K562 (cell line): Measurements from ENCODE around the gene BIN1. TPM values are rescaled to one million over a fixed set of nuclear protein-coding genes. Genes with fewer than 3 reads are reported as not detected.

ENCODE experiments used
- BRCA1 ChIP-seq, 2 experiments: fragments of 450-650 bp in 1 of 2; sonication (generic) in 1 of 2; formaldehyde crosslinking in 1 of 2; IDR thresholded peaks; 2 replicates each; pipeline versions ENCODE4 v1.5.0 to v1.6.1; 2017 to 2020; ENCODE audit warnings: mild to moderate bottlenecking in 1 of 2, missing genetic modification reagents in 1 of 2
- CREB1 ChIP-seq, 2 experiments: sonication (generic) in 1 of 2; formaldehyde crosslinking in 1 of 2; IDR thresholded peaks; 2 replicates each; pipeline versions ENCODE4 v1.6.1 to v1.8.0; 2012 to 2022; ENCODE audit warnings: inconsistent platforms in 1 of 2, mild to moderate bottlenecking in 1 of 2, missing genetic modification reagents in 1 of 2, moderate library complexity in 1 of 2
- ETS1 ChIP-seq: conservative IDR thresholded peaks from 2 replicates; pipeline ENCODE4 v1.6.1; 2011; ENCODE audit warnings: low read depth, mild to moderate bottlenecking, low read length; ENCODE audit not compliant: control insufficient read depth
- ETV1 ChIP-seq: fragments of 450-650 bp; conservative IDR thresholded peaks from 2 replicates; pipeline ENCODE4 v1.6.1; 2016; ENCODE audit warnings: missing genetic modification characterization, control low read depth, low read depth, missing compliant biosample characterization
- HSF4 ChIP-seq: fragments of 250-450 bp; sonication (Bioruptor Pico); IDR thresholded peaks from 2 replicates; pipeline ENCODE4 v2.1.2; 2022; ENCODE audit warnings: mild to moderate bottlenecking, moderate library complexity, borderline replicate concordance
- KDM1A ChIP-seq, 2 experiments: fragments of 450-650 bp; IDR thresholded peaks; 2 replicates each; pipeline ENCODE4 v1.6.1; 2016; ENCODE audit warnings: mild to moderate bottlenecking in 2 of 2
- MLX ChIP-seq, 2 experiments: fragments of 450-650 bp in 1 of 2; sonication (generic) in 1 of 2; formaldehyde crosslinking; conservative IDR thresholded peaks; 2 replicates each; pipeline versions ENCODE4 v1.4.0 to v1.8.1; 2020 to 2022; ENCODE audit warnings: mild to moderate bottlenecking in 1 of 2, missing genetic modification reagents in 1 of 2
- NR2C2 ChIP-seq, 2 experiments: fragments of 200-800 bp in 1 of 2; sonication (Bioruptor generic) in 1 of 2; sonication (generic) in 1 of 2; formaldehyde crosslinking in 1 of 2; IDR thresholded peaks; 2 replicates each; pipeline versions ENCODE4 v1.6.1 to v1.8.0; 2016 to 2022; ENCODE audit warnings: mild to moderate bottlenecking in 1 of 2, missing compliant biosample characterization in 1 of 2, missing genetic modification characterization in 1 of 2, missing genetic modification reagents in 1 of 2
- PATZ1 ChIP-seq: fragments of 250-450 bp; sonication (Bioruptor Pico); IDR thresholded peaks from 2 replicates; pipeline ENCODE4 v1.5.0; 2020; ENCODE audit warnings: mild to moderate bottlenecking, borderline replicate concordance
- TRIM28 ChIP-seq: fragments of 450-650 bp; IDR thresholded peaks from 2 replicates; pipeline ENCODE4 v1.6.1; 2017
- ZBTB11 ChIP-seq, 3 experiments: fragments of 200-800 bp in 1 of 3; fragments of 250-450 bp in 1 of 3; fragments of 450-650 bp in 1 of 3; sonication (Bioruptor Pico) in 1 of 3; sonication (Bioruptor generic) in 1 of 3; formaldehyde crosslinking in 1 of 3; IDR thresholded peaks; 2 replicates each; pipeline versions ENCODE4 v1.6.1 to v1.8.0; 2016 to 2022; ENCODE audit warnings: mild to moderate bottlenecking in 2 of 3, missing genetic modification characterization in 2 of 3, missing compliant biosample characterization in 1 of 3, moderate library complexity in 1 of 3
- ZKSCAN3 ChIP-seq: fragments of 250-450 bp; sonication (Bioruptor Pico); IDR thresholded peaks from 2 replicates; pipeline ENCODE4 v1.4.0; 2020
- ZNF589 ChIP-seq: fragments of 200-800 bp; sonication (Bioruptor generic); IDR thresholded peaks from 2 replicates; pipeline ENCODE4 v1.6.1; 2016; ENCODE audit warnings: low read depth, missing genetic modification characterization, missing compliant biosample characterization
- polyA plus RNA-seq, 8 experiments: library from polyadenylated mRNA; depleted of rRNA in 4 of 8; stranded (reverse) in 5 of 8; unstranded in 3 of 8; fragments of >200 nt; fragmentation: Nextera tagmentation in 2 of 8; fragmentation: Illumina TruSeq in 1 of 8; extraction: Ambion mirVana in 2 of 8; extraction: Trizol in 1 of 8; gene quantifications; 2 replicates each; pipeline versions ENCODE4 v1.2.1 to v1.2.3, GENCODE V29; 2011 to 2014; ENCODE audit warnings: inconsistent platforms in 1 of 8, missing spikeins in 1 of 8
- total RNA-seq, 7 experiments: library from RNA; depleted of rRNA in 6 of 7; stranded (reverse); fragments of >200 nt in 6 of 7; fragmentation: Illumina TruSeq in 2 of 7; extraction: Trizol in 2 of 7; gene quantifications; 2 replicates each; pipeline versions ENCODE4 v1.2.1 to v1.2.3, GENCODE V29; 2011 to 2021; ENCODE audit warnings: low replicate concordance in 1 of 7
- TF ChIP-seq, protein P1 (sequence below): fragments of 450-650 bp; formaldehyde crosslinking; IDR thresholded peaks from 2 replicates; pipeline ENCODE4 v1.4.0; 2020; ENCODE audit warnings: mild to moderate bottlenecking, moderate library complexity
- TF ChIP-seq, protein P2 (sequence below): fragments of 250-450 bp; sonication (Bioruptor Pico); IDR thresholded peaks from 2 replicates; pipeline ENCODE4 v1.8.0; 2021; ENCODE audit warnings: mild to moderate bottlenecking, moderate library complexity

Gene BIN1
- total and polyA plus RNA-seq, 9 of the 15 experiments (the other 6 are each of a cell fraction or from before 2014, with no cell fraction given), result 0.04 to 2.8 (median 0.79) TPM; not detected in 1

DNA sequence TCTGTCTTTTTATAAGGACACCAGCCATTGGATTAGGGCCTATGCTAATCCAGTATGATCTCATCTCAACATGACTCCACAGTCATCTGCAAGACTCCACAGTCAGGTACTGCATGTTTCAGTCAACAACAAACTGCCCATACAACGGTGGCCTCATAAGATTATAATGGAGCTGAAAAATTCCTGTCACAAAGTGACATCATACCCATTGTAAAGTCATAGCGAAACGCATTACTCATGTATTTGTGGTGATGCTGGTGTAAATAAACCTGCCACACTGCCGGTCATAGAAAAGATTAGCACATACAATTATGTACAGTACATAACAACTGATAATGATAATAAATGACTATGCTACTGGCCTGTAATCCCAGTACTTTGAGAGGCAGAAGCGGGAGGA lies 106.0 kb downstream of the BIN1 start (continued):
- no peak for TF ChIP-seq PATZ1
- TF ChIP-seq MLX (CRISPR knock-in tag; conservative IDR thresholded peaks at IDR 0.05), result no peak
- TF ChIP-seq BRCA1 (IDR thresholded peaks at IDR 0.05), result no peak
- no peak for TF ChIP-seq BRCA1 (CRISPR knock-in tag; IDR thresholded peaks at IDR 0.05)
- TF ChIP-seq ZBTB11 (CRISPR knock-in tag; IDR thresholded peaks at IDR 0.05), result 0 out of 6 replicates have a peak, but pooled peaks of 1 of the 3 experiments have one; percentile 15
- TF ChIP-seq KDM1A (IDR thresholded peaks at IDR 0.05), result peak in 1 of 2 experiments; percentile 25; a peak in 1 of 4 replicates
- TF ChIP-seq CREB1 (IDR thresholded peaks at IDR 0.05), result peak; percentile 55; the same call in 1 of the 2 replicates
- 0 out of 2 replicates have a peak, but pooled peaks have one; percentile 46 for TF ChIP-seq CREB1 (CRISPR knock-in tag; IDR thresholded peaks at IDR 0.05)
- TF ChIP-seq, protein P1, sequence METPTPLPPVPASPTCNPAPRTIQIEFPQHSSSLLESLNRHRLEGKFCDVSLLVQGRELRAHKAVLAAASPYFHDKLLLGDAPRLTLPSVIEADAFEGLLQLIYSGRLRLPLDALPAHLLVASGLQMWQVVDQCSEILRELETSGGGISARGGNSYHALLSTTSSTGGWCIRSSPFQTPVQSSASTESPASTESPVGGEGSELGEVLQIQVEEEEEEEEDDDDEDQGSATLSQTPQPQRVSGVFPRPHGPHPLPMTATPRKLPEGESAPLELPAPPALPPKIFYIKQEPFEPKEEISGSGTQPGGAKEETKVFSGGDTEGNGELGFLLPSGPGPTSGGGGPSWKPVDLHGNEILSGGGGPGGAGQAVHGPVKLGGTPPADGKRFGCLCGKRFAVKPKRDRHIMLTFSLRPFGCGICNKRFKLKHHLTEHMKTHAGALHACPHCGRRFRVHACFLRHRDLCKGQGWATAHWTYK (CRISPR knock-in tag), result no peak
- TF ChIP-seq TRIM28, result no peak
- peak; percentile 34; the same call in 1 of the 2 replicates for TF ChIP-seq ZNF589 (CRISPR knock-in tag)
- no peak for TF ChIP-seq HSF4 (CRISPR knock-in tag)
- TF ChIP-seq, protein P2, sequence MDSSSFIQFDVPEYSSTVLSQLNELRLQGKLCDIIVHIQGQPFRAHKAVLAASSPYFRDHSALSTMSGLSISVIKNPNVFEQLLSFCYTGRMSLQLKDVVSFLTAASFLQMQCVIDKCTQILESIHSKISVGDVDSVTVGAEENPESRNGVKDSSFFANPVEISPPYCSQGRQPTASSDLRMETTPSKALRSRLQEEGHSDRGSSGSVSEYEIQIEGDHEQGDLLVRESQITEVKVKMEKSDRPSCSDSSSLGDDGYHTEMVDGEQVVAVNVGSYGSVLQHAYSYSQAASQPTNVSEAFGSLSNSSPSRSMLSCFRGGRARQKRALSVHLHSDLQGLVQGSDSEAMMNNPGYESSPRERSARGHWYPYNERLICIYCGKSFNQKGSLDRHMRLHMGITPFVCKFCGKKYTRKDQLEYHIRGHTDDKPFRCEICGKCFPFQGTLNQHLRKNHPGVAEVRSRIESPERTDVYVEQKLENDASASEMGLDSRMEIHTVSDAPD (CRISPR knock-in tag), result no peak
- TF ChIP-seq ETV1 (tag), result peak; percentile 44; the same call in 1 of the 2 replicates
- no peak for TF ChIP-seq ZKSCAN3 (CRISPR knock-in tag)
- TF ChIP-seq NR2C2 (CRISPR knock-in tag; IDR thresholded peaks at IDR 0.05), result no peak
- TF ChIP-seq NR2C2 (tag; IDR thresholded peaks at IDR 0.05), result peak; percentile 55
- no peak for TF ChIP-seq ETS1
